Ovary (tissue), 3 donors: ENCODE results near the gene MTHFD1L.

Experiments
- EP300 ChIP-seq: sonication (generic); formaldehyde crosslinking; IDR thresholded peaks from one replicate; pipeline ENCODE4 v1.6.1; 2017; ENCODE audit warnings: antibody characterized with exemption
- POLR2A ChIP-seq: fragments of 450-650 bp; IDR thresholded peaks from one replicate; pipeline ENCODE4 v1.6.1; 2017; ENCODE audit warnings: antibody characterized with exemption, mild to moderate bottlenecking, moderate library complexity
- TF ChIP-seq, protein P1 (sequence below), 3 donors: fragments of 450-650 bp in 2 of 3; fragments of 200-600 bp in 1 of 3; IDR thresholded peaks; one replicate each; pipeline versions ENCODE4 v1.5.1 to v1.8.0; 2016 to 2022; ENCODE audit warnings: antibody characterized with exemption in 3 of 3, mild to moderate bottlenecking in 1 of 3
- donor health status: DM: no; HTN: no; CAD: no.

- TF ChIP-seq, protein P1, sequence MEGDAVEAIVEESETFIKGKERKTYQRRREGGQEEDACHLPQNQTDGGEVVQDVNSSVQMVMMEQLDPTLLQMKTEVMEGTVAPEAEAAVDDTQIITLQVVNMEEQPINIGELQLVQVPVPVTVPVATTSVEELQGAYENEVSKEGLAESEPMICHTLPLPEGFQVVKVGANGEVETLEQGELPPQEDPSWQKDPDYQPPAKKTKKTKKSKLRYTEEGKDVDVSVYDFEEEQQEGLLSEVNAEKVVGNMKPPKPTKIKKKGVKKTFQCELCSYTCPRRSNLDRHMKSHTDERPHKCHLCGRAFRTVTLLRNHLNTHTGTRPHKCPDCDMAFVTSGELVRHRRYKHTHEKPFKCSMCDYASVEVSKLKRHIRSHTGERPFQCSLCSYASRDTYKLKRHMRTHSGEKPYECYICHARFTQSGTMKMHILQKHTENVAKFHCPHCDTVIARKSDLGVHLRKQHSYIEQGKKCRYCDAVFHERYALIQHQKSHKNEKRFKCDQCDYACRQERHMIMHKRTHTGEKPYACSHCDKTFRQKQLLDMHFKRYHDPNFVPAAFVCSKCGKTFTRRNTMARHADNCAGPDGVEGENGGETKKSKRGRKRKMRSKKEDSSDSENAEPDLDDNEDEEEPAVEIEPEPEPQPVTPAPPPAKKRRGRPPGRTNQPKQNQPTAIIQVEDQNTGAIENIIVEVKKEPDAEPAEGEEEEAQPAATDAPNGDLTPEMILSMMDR (IDR thresholded peaks at IDR 0.05), result no peak
- TF ChIP-seq EP300 (no peak), POLR2A (no peak)
These were observed 33.1 kb downstream of the MTHFD1L start for GRCh38 chr6:150898399-150899170.
